HG03025 (cell line): ENCODE measurements around the gene FAM89B.

Experiments used
- ATAC-seq: cut with Tn5 transposase; IDR thresholded peaks from one replicate; pipeline ENCODE4 v1.9.1; 2021; ENCODE audit warnings: mild to moderate bottlenecking, moderate library complexity; ENCODE audit not compliant: unreplicated experiment, low FRiP score

Gene FAM89B

DNA sequence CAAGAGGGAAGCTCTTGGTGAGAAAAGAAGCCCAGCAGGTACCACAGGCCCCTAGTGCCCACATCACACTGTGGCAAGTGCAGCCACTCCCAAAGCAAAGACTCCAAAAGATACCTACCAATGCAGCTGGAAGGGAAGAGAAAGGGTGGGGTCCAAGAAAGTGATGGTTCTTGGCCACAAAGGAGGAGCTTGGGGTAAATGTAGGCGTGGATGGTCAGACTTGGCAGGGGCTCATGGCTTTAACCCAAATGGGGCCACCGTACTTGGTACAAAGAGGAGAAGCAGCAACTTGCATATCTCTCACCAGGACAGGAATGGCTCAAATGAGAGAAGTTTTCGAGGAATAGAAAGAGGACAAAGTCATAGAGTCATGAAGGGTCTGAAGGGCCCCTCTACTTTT lies 36.9 kb downstream of the FAM89B start:
- ATAC-seq: no peak

DNA sequence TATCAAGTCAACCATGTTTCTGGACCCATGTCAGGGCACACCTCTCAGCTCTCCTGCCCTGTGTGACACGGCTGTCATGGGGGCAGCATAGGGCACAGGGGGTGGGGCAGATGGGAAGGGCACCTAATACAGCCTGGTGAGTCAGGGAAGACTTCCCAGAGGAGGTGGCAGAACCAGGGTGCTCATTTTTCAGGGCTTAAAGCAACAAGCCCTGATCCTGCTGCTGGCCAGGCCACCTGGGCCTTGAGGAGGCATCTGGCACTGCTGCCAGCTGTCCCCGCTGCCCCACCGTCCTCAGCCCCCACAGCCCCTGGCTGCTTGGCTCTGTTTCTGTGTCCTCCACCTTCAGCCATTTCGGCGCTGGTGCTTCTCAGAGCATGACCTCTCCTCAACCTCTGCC lies 37.3 kb downstream of the FAM89B start:
- no peak for ATAC-seq

GRCh38 chr11:65610404-65610803 lies 38.1 kb downstream of the FAM89B start:
- no peak for ATAC-seq

DNA sequence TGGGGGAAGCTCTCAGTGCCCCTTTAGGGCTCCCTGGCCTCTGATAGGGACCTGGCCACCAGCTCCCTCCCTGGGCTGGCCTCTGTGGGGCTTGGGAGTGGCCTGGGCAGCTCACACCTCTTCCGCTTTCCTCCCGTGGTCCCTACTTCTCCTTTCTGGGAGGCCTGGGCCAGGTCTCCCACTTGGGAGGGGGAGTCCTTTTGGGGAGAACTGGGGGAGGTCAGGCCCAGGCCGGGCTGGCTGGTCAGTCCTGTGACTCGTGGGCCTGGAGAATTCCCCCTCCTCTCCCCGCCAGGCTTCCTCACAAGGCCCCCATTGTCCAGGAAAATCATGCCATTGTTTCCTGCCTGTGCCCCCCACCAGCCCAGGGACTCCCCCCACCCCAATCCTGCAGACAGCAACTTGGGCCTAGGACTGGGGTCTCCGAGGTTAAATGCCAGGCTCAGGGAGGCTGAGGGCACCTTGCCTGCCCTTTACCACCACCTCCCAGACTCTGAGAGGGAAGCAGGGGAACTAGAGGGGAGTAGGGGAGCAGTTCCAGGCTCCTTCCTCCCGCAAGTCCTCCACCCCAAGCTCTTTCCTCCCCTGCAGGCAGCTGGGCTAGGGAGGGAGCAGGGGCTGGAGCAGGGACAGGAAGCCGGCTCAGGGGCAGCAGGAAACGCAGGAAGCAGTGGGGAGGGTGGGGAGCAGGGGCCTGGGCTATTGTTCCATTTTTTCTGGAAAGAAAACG lies 38.9 kb downstream of the FAM89B start:
- ATAC-seq: no peak

GRCh38 chr11:65611758-65612603 lies 39.6 kb downstream of the FAM89B start:
- ATAC-seq: no peak

DNA sequence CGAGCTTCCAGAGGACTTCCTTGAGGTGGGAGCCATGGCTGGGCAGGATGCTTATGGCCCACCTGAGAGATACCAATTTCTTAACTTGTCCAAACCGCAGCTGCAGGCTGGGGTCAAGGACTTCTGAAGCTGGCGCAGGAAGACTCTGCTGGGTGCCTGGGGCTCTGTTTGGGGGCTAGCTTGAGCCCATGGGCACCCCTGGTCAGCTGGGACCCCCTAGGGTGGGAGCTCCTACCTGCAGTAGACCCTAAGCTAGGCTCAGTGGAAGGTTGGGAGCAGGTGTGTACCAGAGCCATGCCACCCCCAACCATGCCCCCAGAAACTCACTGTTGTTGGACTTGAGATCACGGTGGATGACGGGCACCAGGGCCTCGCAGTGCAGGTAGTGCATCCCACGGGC lies 40.4 kb downstream of the FAM89B start:
- ATAC-seq: no peak

- no peak for ATAC-seq
These were observed 41.0 kb downstream of the FAM89B start for GRCh38 chr11:65613091-65613928.

- peak; percentile 71 for ATAC-seq
These were observed 43.1 kb downstream of the FAM89B start, which contains the start of gene PCNX3 for GRCh38 chr11:65615229-65615949. PCNX3 (plus strand) TSS chr11:65615776; CDS start chr11:65616312, 536 bp downstream.

DNA sequence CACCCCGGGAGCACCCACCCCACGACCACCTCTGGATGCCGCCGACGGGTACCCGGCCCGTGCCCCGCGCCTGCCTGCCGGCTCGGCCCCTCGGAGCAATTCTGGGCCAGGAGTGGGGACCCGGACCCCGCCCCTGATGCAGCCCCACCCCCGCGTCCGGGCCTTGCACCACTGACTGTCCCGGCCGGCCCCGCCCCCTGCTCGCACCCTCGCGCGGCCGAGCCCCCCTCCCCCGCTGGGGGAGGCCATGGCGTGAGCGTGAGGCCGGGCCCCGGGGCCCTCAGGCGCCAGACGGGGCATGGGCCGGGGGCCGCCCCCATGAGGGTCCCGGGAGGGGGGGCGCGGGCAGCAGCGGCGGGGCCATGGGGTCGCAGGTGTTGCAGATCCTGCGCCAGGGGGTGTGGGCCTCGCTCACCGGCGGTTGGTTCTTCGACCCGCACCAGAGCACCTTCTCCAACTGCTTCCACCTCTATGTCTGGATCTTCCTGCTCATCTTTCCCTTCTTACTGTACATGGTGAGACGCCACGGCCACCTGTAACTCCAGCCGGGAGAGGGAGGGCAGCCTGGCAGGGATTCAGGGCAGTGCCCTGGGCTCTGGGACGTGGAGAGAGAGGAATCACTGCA lies 43.7 kb downstream of the FAM89B start:
- ATAC-seq: peak; percentile 3

- ATAC-seq: no peak
These were observed 44.2 kb downstream of the FAM89B start for GRCh38 chr11:65616575-65617001.

GRCh38 chr11:65617136-65617850 lies 45.0 kb downstream of the FAM89B start:
- ATAC-seq: no peak

- ATAC-seq: no peak
These were observed 45.8 kb downstream of the FAM89B start for GRCh38 chr11:65617990-65618751.

DNA sequence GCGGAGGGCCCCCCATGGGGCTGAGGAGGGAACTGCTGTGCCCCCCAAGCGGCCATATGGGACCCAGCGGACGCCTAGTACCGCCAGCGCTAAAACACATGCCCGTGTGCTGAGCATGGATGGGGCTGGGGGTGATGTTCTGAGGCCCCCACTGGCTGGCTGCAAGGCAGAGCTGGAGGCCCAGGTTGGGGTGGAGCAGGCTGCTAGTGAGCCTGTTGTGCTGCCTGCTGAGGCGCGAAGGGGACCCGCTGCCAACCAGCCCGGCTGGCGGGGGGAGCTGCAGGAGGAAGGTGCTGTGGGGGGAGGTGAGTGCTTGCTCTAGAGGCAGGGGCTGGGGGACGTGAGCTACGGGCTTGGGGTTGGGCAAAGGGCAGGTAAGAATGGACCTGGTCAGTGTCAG lies 46.4 kb downstream of the FAM89B start:
- no peak for ATAC-seq

DNA sequence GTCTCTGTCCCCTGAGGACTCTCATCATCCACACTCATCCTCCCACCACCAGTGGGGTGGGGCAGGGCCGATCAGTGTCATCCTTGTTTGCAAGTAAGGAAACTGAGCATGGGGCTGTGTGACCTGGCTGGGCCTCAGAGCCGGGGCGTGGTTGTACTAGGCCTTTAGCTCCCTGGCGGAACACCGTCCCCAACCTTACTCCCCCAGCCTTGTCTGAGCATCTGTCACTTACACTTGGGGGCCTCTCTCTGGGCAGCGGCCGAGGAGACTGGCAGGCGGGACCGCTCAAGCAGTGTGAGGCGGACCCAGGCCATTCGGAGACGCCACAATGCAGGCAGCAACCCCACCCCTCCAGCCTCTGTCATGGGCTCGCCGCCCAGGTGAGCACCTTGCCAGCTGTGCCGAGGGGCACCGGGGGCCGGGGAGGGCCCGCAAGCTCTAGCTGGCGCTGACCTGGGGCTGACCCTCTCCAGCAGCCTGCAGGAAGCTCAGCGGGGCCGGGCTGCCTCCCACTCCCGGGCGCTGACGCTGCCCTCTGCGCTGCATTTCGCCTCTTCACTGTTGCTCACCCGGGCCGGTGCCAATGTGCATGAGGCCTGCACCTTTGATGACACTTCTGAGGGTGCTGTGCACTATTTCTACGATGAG lies 47.1 kb downstream of the FAM89B start:
- no peak for ATAC-seq

DNA sequence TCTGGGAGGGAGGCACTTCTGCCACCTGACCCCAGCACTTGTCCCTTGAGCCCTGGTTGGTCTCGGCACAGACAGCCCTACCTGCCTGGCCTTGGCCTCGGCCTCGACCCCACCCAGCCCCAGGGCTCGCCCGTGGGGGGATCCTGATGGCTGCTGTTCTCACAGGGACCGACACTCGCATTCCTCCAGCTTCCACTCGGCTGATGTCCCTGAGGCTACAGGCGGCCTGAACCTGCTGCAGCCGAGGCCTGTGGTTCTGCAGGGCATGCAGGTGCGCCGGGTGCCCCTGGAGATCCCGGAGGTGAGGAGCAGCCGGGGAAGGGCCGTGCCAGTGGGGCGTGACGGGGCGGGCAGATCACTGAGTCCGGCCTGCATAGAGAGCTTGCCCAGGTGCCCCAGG lies 48.3 kb downstream of the FAM89B start:
- ATAC-seq: no peak

DNA sequence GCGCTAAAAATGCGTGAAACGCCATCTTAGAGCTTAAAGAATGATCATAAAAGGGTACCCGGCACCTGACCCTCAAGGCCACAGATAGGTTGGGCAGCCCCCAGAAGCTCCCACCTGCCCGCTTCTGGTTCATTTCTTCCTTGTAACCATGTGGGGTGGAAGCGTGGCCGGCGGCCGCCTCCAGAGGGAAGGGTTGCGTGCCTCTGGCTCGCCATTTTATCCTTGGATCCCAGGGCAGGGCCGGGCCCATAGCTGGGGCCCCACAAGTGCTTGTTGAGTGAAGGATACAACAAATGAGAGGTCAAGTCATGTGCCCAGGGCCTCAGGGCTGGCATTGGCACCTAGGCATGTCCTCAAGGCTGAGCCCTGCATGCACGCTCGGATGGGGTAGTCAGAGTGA lies 49.1 kb downstream of the FAM89B start:
- ATAC-seq: no peak

- ATAC-seq: no peak
These were observed 49.7 kb downstream of the FAM89B start for GRCh38 chr11:65622011-65622410.

GRCh38 chr11:65623177-65623576 lies 50.8 kb downstream of the FAM89B start:
- no peak for ATAC-seq
